Central memory CD8-positive, alpha-beta T cell (primary cell): ENCODE data around the gene ST6GALNAC2.
A peak's percentile ranks its signal among the peaks of the same experiment; 100 is the strongest.

Experiments
- ATAC-seq: fragments of 150-1000 bp; cut with Tn5 transposase; replicated peaks from 2 replicates; pipeline ENCODE4 v1.10.0; 2022; ENCODE audit warnings: mild to moderate bottlenecking, moderate FRiP score, moderate number of reproducible peaks; ENCODE audit not compliant: poor library complexity, severe bottlenecking; ENCODE audit errors: extremely low read depth
- DNase-seq, 2 donors: peaks; one replicate each; pipeline ENCODE4 v3.0.0; 2021; ENCODE audit warnings: low spot score in 2 of 2
- H3K27ac Mint-ChIP-seq: one replicate; pipeline ENCODE4 v1.8.0; 2022; ENCODE audit warnings: low read depth, mild to moderate bottlenecking, moderate library complexity, mixed read lengths
- H3K27me3 Mint-ChIP-seq: one replicate; pipeline ENCODE4 v1.8.0; 2022; ENCODE audit warnings: mixed read lengths
- H3K36me3 Mint-ChIP-seq: one replicate; pipeline ENCODE4 v1.8.0; 2022; ENCODE audit warnings: mild to moderate bottlenecking, moderate library complexity, mixed read lengths; ENCODE audit not compliant: insufficient read depth
- H3K4me1 Mint-ChIP-seq: one replicate; pipeline ENCODE4 v1.8.0; 2022; ENCODE audit warnings: mixed read lengths
- H3K4me3 Mint-ChIP-seq: one replicate; pipeline ENCODE4 v1.8.0; 2022; ENCODE audit warnings: mild to moderate bottlenecking, moderate library complexity, mixed read lengths
- H3K9me3 Mint-ChIP-seq: one replicate; pipeline ENCODE4 v1.8.0; 2022; ENCODE audit warnings: mixed read lengths

The ST6GALNAC2 gene

GRCh38 chr17:76585649-76586593 lies at the start of gene ST6GALNAC2:
TSS of gene ST6GALNAC2 (minus strand) at chr17:76585860. CDS start at chr17:76585808, 52 bp downstream.
- H3K9me3 Mint-ChIP-seq, result no peaks in the 10 kb centered on the region
- DNase-seq, result peak; percentile 33 to 39
- no peak within 1 kb of the TSS for H3K27ac Mint-ChIP-seq
- peaks cover 39% of the 10 kb centered on the region for H3K27me3 Mint-ChIP-seq
- ATAC-seq, result peak; percentile 82
- H3K36me3 Mint-ChIP-seq, result no peaks in the 10 kb centered on the region
- H3K4me3 Mint-ChIP-seq, result peak within 1 kb of the TSS; percentile 74
- H3K4me1 Mint-ChIP-seq, result peaks cover 10% of the 10 kb centered on the region

GRCh38 chr17:76635039-76635438 lies 49.4 kb upstream of the ST6GALNAC2 start:
- Mint-ChIP-seq H3K4me1 (no peaks in the 10 kb centered on the region), H3K36me3 (no peaks in the 10 kb centered on the region), H3K4me3 (no peak overlapping the region), H3K27me3 (peaks cover 21% of the 10 kb centered on the region), H3K27ac (no peak overlapping the region), H3K9me3 (no peaks in the 10 kb centered on the region)
- DNase-seq (no peak), ATAC-seq (no peak)

- no peak overlapping the region for H3K27ac Mint-ChIP-seq
- DNase-seq, result no peak
- no peak for ATAC-seq
- H3K9me3 Mint-ChIP-seq, result no peaks in the 10 kb centered on the region
- H3K27me3 Mint-ChIP-seq, result peaks cover 28% of the 10 kb centered on the region
- no peaks in the 10 kb centered on the region for H3K4me1 Mint-ChIP-seq
- H3K36me3 Mint-ChIP-seq, result no peaks in the 10 kb centered on the region
- no peak overlapping the region for H3K4me3 Mint-ChIP-seq
Observed at GRCh38 chr17:76633628-76634328, 48.1 kb upstream of the ST6GALNAC2 start.

- H3K27ac Mint-ChIP-seq, result no peak overlapping the region
- H3K9me3 Mint-ChIP-seq, result no peaks in the 10 kb centered on the region
- H3K36me3 Mint-ChIP-seq, result no peaks in the 10 kb centered on the region
- H3K4me3 Mint-ChIP-seq, result no peak overlapping the region
- H3K4me1 Mint-ChIP-seq, result no peaks in the 10 kb centered on the region
- no peak for DNase-seq
- H3K27me3 Mint-ChIP-seq, result peaks cover 37% of the 10 kb centered on the region
- no peak for ATAC-seq
Observed at GRCh38 chr17:76631821-76632565, 46.3 kb upstream of the ST6GALNAC2 start.

GRCh38 chr17:76630151-76630550 lies 44.5 kb upstream of the ST6GALNAC2 start:
- no peak for DNase-seq
- no peaks in the 10 kb centered on the region for H3K36me3 Mint-ChIP-seq
- H3K27me3 Mint-ChIP-seq, result peaks cover 42% of the 10 kb centered on the region
- no peak overlapping the region for H3K27ac Mint-ChIP-seq
- no peak for ATAC-seq
- H3K4me1 Mint-ChIP-seq, result no peaks in the 10 kb centered on the region
- H3K4me3 Mint-ChIP-seq, result no peak overlapping the region
- H3K9me3 Mint-ChIP-seq, result no peaks in the 10 kb centered on the region

GRCh38 chr17:76627510-76627909 lies 41.9 kb upstream of the ST6GALNAC2 start:
- H3K9me3 Mint-ChIP-seq, result no peaks in the 10 kb centered on the region
- H3K27me3 Mint-ChIP-seq, result peaks cover 33% of the 10 kb centered on the region
- H3K4me1 Mint-ChIP-seq, result no peaks in the 10 kb centered on the region
- no peak for DNase-seq
- no peak for ATAC-seq
- no peak overlapping the region for H3K27ac Mint-ChIP-seq
- H3K36me3 Mint-ChIP-seq, result no peaks in the 10 kb centered on the region
- no peak overlapping the region for H3K4me3 Mint-ChIP-seq

- H3K9me3 Mint-ChIP-seq, result no peaks in the 10 kb centered on the region
- ATAC-seq (no peak), DNase-seq (no peak)
- H3K4me1 Mint-ChIP-seq, result no peaks in the 10 kb centered on the region
- H3K4me3 Mint-ChIP-seq, result no peak overlapping the region
- H3K36me3 Mint-ChIP-seq, result no peaks in the 10 kb centered on the region
- no peak overlapping the region for H3K27ac Mint-ChIP-seq
- H3K27me3 Mint-ChIP-seq, result peaks cover 33% of the 10 kb centered on the region
Observed at GRCh38 chr17:76626442-76626841, 40.8 kb upstream of the ST6GALNAC2 start.

GRCh38 chr17:76625496-76625895 lies 39.8 kb upstream of the ST6GALNAC2 start:
- no peak for DNase-seq
- no peak for ATAC-seq
- H3K4me1 Mint-ChIP-seq, result no peaks in the 10 kb centered on the region
- H3K9me3 Mint-ChIP-seq, result no peaks in the 10 kb centered on the region
- H3K27me3 Mint-ChIP-seq, result peaks cover 33% of the 10 kb centered on the region
- no peak overlapping the region for H3K27ac Mint-ChIP-seq
- no peak overlapping the region for H3K4me3 Mint-ChIP-seq
- no peaks in the 10 kb centered on the region for H3K36me3 Mint-ChIP-seq

GRCh38 chr17:76623271-76624146 lies 37.8 kb upstream of the ST6GALNAC2 start:
- Mint-ChIP-seq H3K36me3 (no peaks in the 10 kb centered on the region), H3K27ac (no peak overlapping the region), H3K27me3 (peaks cover 25% of the 10 kb centered on the region), H3K4me3 (no peak overlapping the region), H3K4me1 (no peaks in the 10 kb centered on the region), H3K9me3 (no peaks in the 10 kb centered on the region)
- DNase-seq, result peak; percentile 62 to 66
- ATAC-seq, result peak; percentile 80

GRCh38 chr17:76617838-76618237 lies 32.2 kb upstream of the ST6GALNAC2 start:
- Mint-ChIP-seq H3K27me3 (no peaks in the 10 kb centered on the region), H3K4me1 (peaks cover 5% of the 10 kb centered on the region), H3K4me3 (no peak overlapping the region), H3K36me3 (no peaks in the 10 kb centered on the region), H3K9me3 (no peaks in the 10 kb centered on the region), H3K27ac (no peak overlapping the region)
- ATAC-seq, result no peak
- no peak for DNase-seq

- peaks cover 5% of the 10 kb centered on the region for H3K4me1 Mint-ChIP-seq
- H3K9me3 Mint-ChIP-seq, result no peaks in the 10 kb centered on the region
- H3K27ac Mint-ChIP-seq, result no peak overlapping the region
- no peak for ATAC-seq
- H3K4me3 Mint-ChIP-seq, result no peak overlapping the region
- H3K36me3 Mint-ChIP-seq, result no peaks in the 10 kb centered on the region
- H3K27me3 Mint-ChIP-seq, result peaks cover 6% of the 10 kb centered on the region
- no peak for DNase-seq
Observed at GRCh38 chr17:76614912-76615617, 29.4 kb upstream of the ST6GALNAC2 start.
